Measurements from ENCODE around the gene PRR15. TPM values are rescaled to one million over a fixed set of nuclear protein-coding genes. Genes with fewer than 3 reads are reported as not detected.

Gene PRR15
- total RNA-seq, 2 donors from 2014 or later = 2.3 to 4.7 TPM

DNA sequence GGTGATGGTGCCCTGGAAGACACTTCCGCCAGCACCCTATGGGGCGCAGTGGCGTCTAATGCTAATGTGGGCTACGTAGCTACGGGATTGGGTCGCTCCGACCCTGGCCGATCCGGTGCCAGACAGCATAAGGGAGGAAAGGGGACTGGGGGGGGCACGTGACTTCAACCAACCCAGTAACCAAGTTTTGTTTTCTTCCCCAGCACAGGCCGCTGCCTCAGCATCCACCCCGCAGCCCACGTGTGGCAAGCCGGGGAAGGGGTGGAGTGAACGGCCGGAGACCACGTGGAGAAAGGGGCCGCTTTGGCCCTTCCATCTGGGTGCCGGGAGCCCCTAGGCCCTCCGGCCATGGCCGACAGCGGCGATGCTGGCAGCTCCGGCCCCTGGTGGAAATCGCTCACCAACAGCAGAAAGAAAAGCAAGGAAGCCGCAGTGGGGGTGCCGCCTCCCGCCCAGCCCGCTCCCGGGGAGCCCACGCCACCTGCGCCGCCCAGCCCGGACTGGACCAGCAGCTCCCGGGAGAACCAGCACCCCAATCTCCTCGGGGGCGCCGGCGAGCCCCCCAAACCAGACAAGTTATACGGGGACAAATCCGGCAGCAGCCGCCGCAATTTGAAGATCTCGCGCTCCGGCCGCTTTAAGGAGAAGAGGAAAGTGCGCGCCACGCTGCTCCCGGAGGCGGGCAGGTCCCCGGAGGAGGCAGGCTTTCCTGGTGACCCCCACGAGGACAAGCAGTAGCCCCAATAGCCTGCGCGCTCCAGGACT is 2.5 kb downstream of the PRR15 start:
- no peak overlapping the region for H3K4me3 ChIP-seq
- H3K36me3 ChIP-seq (replicated peaks in 1 of 2; ENCODE audit: insufficient read depth in 1 of 2, low read depth in 2 of 2) = no peaks in the 10 kb centered on the region
- H3K4me1 ChIP-seq = peaks cover 11% of the 10 kb centered on the region
- H3K27me3 ChIP-seq = no peaks in the 10 kb centered on the region
- no peak overlapping the region for H3K27ac ChIP-seq
- TF ChIP-seq, protein P1, sequence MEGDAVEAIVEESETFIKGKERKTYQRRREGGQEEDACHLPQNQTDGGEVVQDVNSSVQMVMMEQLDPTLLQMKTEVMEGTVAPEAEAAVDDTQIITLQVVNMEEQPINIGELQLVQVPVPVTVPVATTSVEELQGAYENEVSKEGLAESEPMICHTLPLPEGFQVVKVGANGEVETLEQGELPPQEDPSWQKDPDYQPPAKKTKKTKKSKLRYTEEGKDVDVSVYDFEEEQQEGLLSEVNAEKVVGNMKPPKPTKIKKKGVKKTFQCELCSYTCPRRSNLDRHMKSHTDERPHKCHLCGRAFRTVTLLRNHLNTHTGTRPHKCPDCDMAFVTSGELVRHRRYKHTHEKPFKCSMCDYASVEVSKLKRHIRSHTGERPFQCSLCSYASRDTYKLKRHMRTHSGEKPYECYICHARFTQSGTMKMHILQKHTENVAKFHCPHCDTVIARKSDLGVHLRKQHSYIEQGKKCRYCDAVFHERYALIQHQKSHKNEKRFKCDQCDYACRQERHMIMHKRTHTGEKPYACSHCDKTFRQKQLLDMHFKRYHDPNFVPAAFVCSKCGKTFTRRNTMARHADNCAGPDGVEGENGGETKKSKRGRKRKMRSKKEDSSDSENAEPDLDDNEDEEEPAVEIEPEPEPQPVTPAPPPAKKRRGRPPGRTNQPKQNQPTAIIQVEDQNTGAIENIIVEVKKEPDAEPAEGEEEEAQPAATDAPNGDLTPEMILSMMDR (IDR thresholded peaks at IDR 0.05) = no peak
- TF ChIP-seq POLR2A (IDR thresholded peaks at IDR 0.05) = no peak
- DNase-seq (peak in 1 of 4 donors; percentile 9), ATAC-seq (no peak)
- 64 to 70% methylated on average over 45 to 47 of the region's 56 CpGs for WGBS, 2 donors
- intact Hi-C loops (cut with DNase I) = no loop called here
- H3K9me3 ChIP-seq = no peaks in the 10 kb centered on the region

DNA sequence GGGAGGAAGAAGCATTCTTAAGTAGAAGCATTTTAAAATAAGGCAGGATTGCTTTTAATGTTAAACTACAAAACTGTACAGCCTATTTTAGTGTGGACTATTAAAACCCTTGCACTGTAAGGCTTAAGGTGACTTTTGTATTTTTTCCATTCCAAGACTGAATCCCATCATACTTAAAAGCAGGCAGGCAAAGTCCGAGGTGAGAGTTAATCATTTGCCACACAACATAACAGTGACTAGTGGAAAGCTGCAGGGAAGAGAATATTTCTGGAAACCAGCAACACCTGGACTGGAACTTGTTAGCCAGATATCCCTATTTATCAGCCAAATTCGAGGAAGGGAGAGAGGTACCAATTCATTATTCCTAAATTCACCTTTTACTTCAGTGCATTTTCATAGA is 3.5 kb downstream of the PRR15 start:
- DNase-seq = no peak
- no peak for ATAC-seq
- Histone ChIP-seq H3K27ac (no peak overlapping the region), H3K9me3 (no peaks in the 10 kb centered on the region), H3K4me1 (peaks cover 11% of the 10 kb centered on the region), H3K27me3 (no peaks in the 10 kb centered on the region), H3K4me3 (no peak overlapping the region), H3K36me3 (replicated peaks in 1 of 2; ENCODE audit: insufficient read depth in 1 of 2, low read depth in 2 of 2) (no peaks in the 10 kb centered on the region)
- no peak for TF ChIP-seq POLR2A (IDR thresholded peaks at IDR 0.05)
- TF ChIP-seq, protein P1 (IDR thresholded peaks at IDR 0.05) = no peak
- 51 to 58% methylated on average over 2 of the region's 2 CpGs for WGBS, 2 donors
- intact Hi-C loops (cut with DNase I) = no loop called here

DNA sequence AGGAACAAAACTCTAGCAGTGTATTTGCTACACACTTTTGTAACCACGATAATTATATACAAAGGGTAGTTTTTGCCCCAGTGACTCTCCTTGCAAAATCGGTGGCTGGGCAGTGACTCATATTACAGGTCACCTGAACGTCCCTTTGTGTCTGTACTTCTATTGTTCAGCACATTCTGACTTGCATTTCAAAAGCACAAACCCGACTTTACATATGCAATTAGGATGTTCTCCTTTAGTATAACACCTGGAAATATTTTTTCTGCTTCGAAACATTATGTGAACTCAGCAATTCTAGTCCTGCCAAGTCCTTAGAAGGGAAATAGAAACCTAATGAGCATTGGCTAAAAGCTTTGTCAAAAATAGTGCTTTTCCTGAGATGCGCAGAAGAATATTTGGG is 6.0 kb downstream of the PRR15 start:
- Histone ChIP-seq H3K4me3 (no peak overlapping the region), H3K4me1 (peaks cover 7% of the 10 kb centered on the region), H3K27me3 (no peaks in the 10 kb centered on the region), H3K9me3 (no peaks in the 10 kb centered on the region), H3K36me3 (replicated peaks in 1 of 2; ENCODE audit: insufficient read depth in 1 of 2, low read depth in 2 of 2) (no peaks in the 10 kb centered on the region), H3K27ac (no peak overlapping the region)
- no peak for DNase-seq
- intact Hi-C loops (cut with DNase I) = no loop called here
- TF ChIP-seq, protein P1 (IDR thresholded peaks at IDR 0.05) = no peak
- TF ChIP-seq POLR2A (IDR thresholded peaks at IDR 0.05) = no peak
- WGBS, 2 donors = 57 to 58% methylated on average over 6 of the region's 6 CpGs
- ATAC-seq = no peak

DNA sequence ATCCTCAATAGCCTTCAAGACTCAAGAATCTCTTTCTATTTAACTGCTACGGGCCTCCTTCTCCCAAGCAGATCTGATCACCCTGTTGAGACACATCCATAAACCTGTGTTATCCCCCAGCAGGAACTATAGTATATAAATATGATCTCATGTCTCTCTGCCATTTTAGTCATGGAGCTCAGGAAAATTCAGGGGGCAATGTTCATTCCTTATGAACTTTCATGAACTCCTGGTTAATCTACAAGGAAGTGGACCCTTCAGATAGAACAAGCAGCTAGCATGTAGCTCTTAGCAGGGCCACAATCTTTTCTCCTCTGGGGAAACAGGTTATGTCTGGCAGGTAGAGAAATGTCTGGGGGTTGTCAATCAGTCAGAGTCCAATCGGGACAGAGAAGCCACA is 8.9 kb downstream of the PRR15 start:
- H3K27me3 ChIP-seq = no peaks in the 10 kb centered on the region
- WGBS, 2 donors = 87 to 89% methylated on average over 2 of the region's 2 CpGs
- no peaks in the 10 kb centered on the region for H3K36me3 ChIP-seq (replicated peaks in 1 of 2; ENCODE audit: insufficient read depth in 1 of 2, low read depth in 2 of 2)
- no peak for TF ChIP-seq POLR2A (IDR thresholded peaks at IDR 0.05)
- TF ChIP-seq, protein P1 (IDR thresholded peaks at IDR 0.05) = no peak
- ATAC-seq = no peak
- H3K27ac ChIP-seq = no peak overlapping the region
- no peaks in the 10 kb centered on the region for H3K4me1 ChIP-seq
- no peak overlapping the region for H3K4me3 ChIP-seq
- DNase-seq = no peak
- peaks cover 0 to 3% (median 0%) of the 10 kb centered on the region in 3 donors for H3K9me3 ChIP-seq
- intact Hi-C loops (cut with DNase I) = no loop called here

DNA sequence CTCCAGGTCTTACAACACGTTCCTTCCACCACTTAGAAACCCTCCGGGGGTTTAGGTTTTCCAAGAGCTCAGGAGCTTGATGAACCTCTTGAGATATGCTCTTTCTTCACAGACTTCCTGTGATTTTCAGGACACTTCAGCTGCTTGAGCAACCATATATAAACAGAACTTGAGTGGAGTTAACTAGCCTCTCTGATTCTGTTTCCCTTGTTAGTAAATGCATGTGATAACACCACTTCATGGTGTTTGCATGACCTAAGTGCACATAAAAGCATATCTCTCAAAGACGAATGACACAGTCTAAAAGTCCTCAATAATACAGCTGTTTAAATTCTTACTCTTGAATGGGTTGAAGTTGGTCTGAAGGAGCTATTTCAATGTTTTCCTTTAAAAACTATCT is 9.9 kb downstream of the PRR15 start:
- Histone ChIP-seq H3K4me3 (no peak overlapping the region), H3K27ac (no peak overlapping the region), H3K4me1 (no peaks in the 10 kb centered on the region), H3K36me3 (replicated peaks in 1 of 2; ENCODE audit: insufficient read depth in 1 of 2, low read depth in 2 of 2) (no peaks in the 10 kb centered on the region), H3K27me3 (no peaks in the 10 kb centered on the region), H3K9me3 (peaks cover 0 to 8% (median 0%) of the 10 kb centered on the region in 3 donors)
- ATAC-seq (no peak), DNase-seq (no peak)
- intact Hi-C loops (cut with DNase I) = no loop called here
- TF ChIP-seq, protein P1 (IDR thresholded peaks at IDR 0.05) = no peak
- no peak for TF ChIP-seq POLR2A (IDR thresholded peaks at IDR 0.05)
- WGBS, 2 donors = 59 to 63% methylated on average over 3 of the region's 3 CpGs
